ENCODE results near the gene PCNA.
A peak's percentile ranks its signal among the peaks of the same experiment; 100 is the strongest.

Gene PCNA

GRCh38 chr20:5119435-5120184 lies at the start of gene PCNA:
Gene PCNA, minus strand, starts transcription at chr20:5119958. Its CDS starts 160 bp downstream, at chr20:5119798.
- peak; percentile 98 for DNase-seq

- DNase-seq: no peak
Measured at GRCh38 chr20:5168651-5169396, 49.1 kb upstream of the PCNA start.

GRCh38 chr20:5164645-5165625 lies 45.2 kb upstream of the PCNA start:
- no peak for DNase-seq

GRCh38 chr20:5161536-5162164 lies 41.9 kb upstream of the PCNA start:
- no peak for DNase-seq

- DNase-seq: no peak
Measured at GRCh38 chr20:5160882-5161281, 41.1 kb upstream of the PCNA start.

GRCh38 chr20:5159928-5160327 lies 40.2 kb upstream of the PCNA start:
- no peak for DNase-seq

GRCh38 chr20:5156675-5157448 lies 37.1 kb upstream of the PCNA start:
- no peak for DNase-seq

GRCh38 chr20:5155404-5155803 lies 35.6 kb upstream of the PCNA start:
- no peak for DNase-seq

- no peak for DNase-seq
Measured at GRCh38 chr20:5154543-5154925, 34.8 kb upstream of the PCNA start.

GRCh38 chr20:5153612-5154542 lies 34.1 kb upstream of the PCNA start:
- DNase-seq: peak; percentile 20

- no peak for DNase-seq
Measured at GRCh38 chr20:5153152-5153467, 33.4 kb upstream of the PCNA start.

GRCh38 chr20:5150226-5151076 lies 30.7 kb upstream of the PCNA start:
- no peak for DNase-seq

- DNase-seq: no peak
Measured at GRCh38 chr20:5149892-5150225, 30.1 kb upstream of the PCNA start.

GRCh38 chr20:5148581-5148980 lies 28.8 kb upstream of the PCNA start:
- DNase-seq: no peak

GRCh38 chr20:5146871-5147592 lies 27.3 kb upstream of the PCNA start:
- no peak for DNase-seq

GRCh38 chr20:5146099-5146668 lies 26.4 kb upstream of the PCNA start:
- no peak for DNase-seq

- no peak for DNase-seq
Measured at GRCh38 chr20:5145365-5146098, 25.8 kb upstream of the PCNA start.

- peak; percentile 31 for DNase-seq
Measured at GRCh38 chr20:5143851-5144250, 24.1 kb upstream of the PCNA start.
